ENCODE data around the gene HINT3.
"Not testable (repeated sequence)": the region's sequence is repeated elsewhere in the genome, so short reads cannot be mapped to it uniquely, and the experiment has no call there.

Gene HINT3

GRCh38 chr6:126017668-126018067 is 61.1 kb downstream of the HINT3 start:
- peaks cover 46% of the 10 kb centered on the region for H3K36me3 ChIP-seq (ENCODE audit: control insufficient read depth, insufficient read depth, low read length)
- H3K27me3 ChIP-seq (replicated peaks; ENCODE audit: control insufficient read depth, insufficient read depth, low read length, poor library complexity, severe bottlenecking): no peaks in the 10 kb centered on the region
- H3K4me1 ChIP-seq (ENCODE audit: control insufficient read depth, insufficient read depth, low read length, poor library complexity, severe bottlenecking): no peaks in the 10 kb centered on the region
- H3K9me3 ChIP-seq (ENCODE audit: control insufficient read depth, low read length): no peaks in the 10 kb centered on the region
- no peak overlapping the region for H3K27ac ChIP-seq (ENCODE audit: insufficient read depth, low read length, poor library complexity, severe bottlenecking)
- H3K4me3 ChIP-seq (ENCODE audit: insufficient read depth, low read depth, low read length, poor library complexity, severe bottlenecking): no peak overlapping the region
- DNase-seq: no peak

DNA sequence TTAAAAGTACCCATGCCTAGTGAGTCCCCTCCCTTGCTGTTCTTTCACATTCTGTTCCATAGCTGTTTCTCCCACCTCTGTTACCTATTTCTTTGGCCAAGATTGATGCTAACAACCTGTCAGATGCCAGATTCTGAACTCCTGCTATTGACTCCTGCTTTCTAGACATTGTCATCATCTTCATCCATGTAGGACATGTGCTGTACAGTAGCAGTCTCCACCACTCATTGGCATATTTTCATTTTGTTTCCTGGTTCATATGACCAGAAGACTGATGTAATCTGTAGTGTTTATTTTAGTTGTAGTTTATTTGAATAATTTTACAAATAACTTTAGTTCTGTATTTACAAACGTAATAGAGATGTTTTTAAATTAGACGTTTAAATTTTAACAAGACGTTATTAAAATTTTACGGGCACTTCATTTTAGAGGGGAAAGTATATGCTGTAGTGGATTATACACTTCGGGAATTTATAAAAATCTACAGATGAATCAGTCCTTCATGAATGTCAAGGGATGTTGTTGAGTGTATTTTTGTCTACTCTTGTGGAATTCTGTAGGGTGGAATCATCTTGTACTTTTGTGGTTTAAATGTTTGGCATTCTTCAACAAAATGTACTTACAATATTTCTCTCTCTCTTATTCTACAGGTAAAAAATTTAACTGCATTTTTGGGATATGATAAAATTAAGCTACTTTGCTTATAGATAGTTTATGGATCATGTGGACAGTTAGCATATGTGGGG is 63.9 kb downstream of the HINT3 start:
- H3K4me3 ChIP-seq (ENCODE audit: insufficient read depth, low read depth, low read length, poor library complexity, severe bottlenecking): no peak overlapping the region
- no peaks in the 10 kb centered on the region for H3K4me1 ChIP-seq (ENCODE audit: control insufficient read depth, insufficient read depth, low read length, poor library complexity, severe bottlenecking)
- H3K36me3 ChIP-seq (ENCODE audit: control insufficient read depth, insufficient read depth, low read length): peaks cover 31% of the 10 kb centered on the region
- H3K9me3 ChIP-seq (ENCODE audit: control insufficient read depth, low read length): no peaks in the 10 kb centered on the region
- no peaks in the 10 kb centered on the region for H3K27me3 ChIP-seq (replicated peaks; ENCODE audit: control insufficient read depth, insufficient read depth, low read length, poor library complexity, severe bottlenecking)
- DNase-seq: no peak
- no peak overlapping the region for H3K27ac ChIP-seq (ENCODE audit: insufficient read depth, low read length, poor library complexity, severe bottlenecking)

DNA sequence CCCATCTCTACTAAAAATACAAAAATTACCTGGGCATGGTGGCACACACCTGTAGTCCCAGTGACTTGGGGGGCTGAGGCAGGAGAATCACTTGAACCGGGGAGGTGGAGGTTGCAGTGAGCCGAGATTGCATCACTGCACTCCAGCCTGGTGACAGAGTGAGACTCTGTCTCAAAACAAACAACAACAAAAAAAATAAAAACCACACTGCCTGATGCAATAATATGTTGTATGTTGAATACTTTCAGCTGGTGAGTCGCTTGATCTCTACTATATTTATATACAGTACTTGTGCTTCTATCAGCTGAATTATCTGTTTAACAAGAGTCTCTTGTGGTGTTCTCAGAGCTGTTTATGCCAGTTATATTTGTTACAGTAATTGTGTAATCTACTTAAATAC is 66.9 kb downstream of the HINT3 start:
- not testable (repeated sequence) for H3K4me3 ChIP-seq (ENCODE audit: insufficient read depth, low read depth, low read length, poor library complexity, severe bottlenecking); H3K27me3 ChIP-seq (replicated peaks; ENCODE audit: control insufficient read depth, insufficient read depth, low read length, poor library complexity, severe bottlenecking); H3K4me1 ChIP-seq (ENCODE audit: control insufficient read depth, insufficient read depth, low read length, poor library complexity, severe bottlenecking); H3K27ac ChIP-seq (ENCODE audit: insufficient read depth, low read length, poor library complexity, severe bottlenecking); H3K9me3 ChIP-seq (ENCODE audit: control insufficient read depth, low read length); DNase-seq
- H3K36me3 ChIP-seq (ENCODE audit: control insufficient read depth, insufficient read depth, low read length): peaks cover 36% of the 10 kb centered on the region

DNA sequence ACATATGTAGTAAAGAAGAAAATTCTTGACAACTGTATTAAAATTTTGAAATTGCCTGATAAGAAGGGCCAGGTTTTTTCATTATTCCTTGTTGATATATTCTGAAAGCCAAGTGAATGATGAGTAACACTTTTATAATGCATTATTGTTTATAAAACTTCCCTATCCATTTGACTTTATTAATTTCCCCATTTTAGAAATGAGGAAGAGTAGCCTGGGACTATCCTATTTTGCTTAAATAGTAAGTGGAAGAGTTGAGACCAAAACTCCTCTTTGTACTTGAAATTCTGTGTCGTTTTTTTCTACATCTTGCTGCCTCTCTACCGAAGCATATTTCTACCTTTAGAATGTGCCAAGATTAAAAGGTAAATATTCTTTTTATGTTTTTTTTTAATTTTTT is 69.4 kb downstream of the HINT3 start:
- Histone ChIP-seq H3K36me3 (ENCODE audit: control insufficient read depth, insufficient read depth, low read length) (peaks cover 28% of the 10 kb centered on the region), H3K4me3 (ENCODE audit: insufficient read depth, low read depth, low read length, poor library complexity, severe bottlenecking) (no peak overlapping the region), H3K9me3 (ENCODE audit: control insufficient read depth, low read length) (no peaks in the 10 kb centered on the region), H3K27me3 (replicated peaks; ENCODE audit: control insufficient read depth, insufficient read depth, low read length, poor library complexity, severe bottlenecking) (no peaks in the 10 kb centered on the region), H3K27ac (ENCODE audit: insufficient read depth, low read length, poor library complexity, severe bottlenecking) (no peak overlapping the region), H3K4me1 (ENCODE audit: control insufficient read depth, insufficient read depth, low read length, poor library complexity, severe bottlenecking) (no peaks in the 10 kb centered on the region)
- DNase-seq: no peak

DNA sequence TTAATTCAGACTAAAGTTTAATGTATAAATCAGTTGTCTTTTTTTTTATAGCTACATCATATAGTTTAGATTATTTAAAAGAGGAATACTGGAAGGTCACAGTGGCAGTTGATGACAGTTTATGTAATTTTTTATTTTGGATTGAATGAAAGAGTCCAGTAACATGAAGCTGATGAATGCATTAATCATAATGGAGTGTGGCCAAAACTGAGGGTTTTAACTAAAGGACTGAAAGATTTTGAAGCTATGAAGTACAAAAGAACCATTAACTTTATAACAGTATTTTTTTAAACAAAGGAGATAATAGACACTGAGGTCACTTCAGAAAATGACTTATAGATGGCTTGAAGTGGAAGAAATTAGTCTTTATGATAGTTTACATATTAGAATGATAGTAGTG is 71.0 kb downstream of the HINT3 start:
- H3K9me3 ChIP-seq (ENCODE audit: control insufficient read depth, low read length): no peaks in the 10 kb centered on the region
- no peak overlapping the region for H3K4me3 ChIP-seq (ENCODE audit: insufficient read depth, low read depth, low read length, poor library complexity, severe bottlenecking)
- no peak overlapping the region for H3K27ac ChIP-seq (ENCODE audit: insufficient read depth, low read length, poor library complexity, severe bottlenecking)
- DNase-seq: no peak
- no peaks in the 10 kb centered on the region for H3K4me1 ChIP-seq (ENCODE audit: control insufficient read depth, insufficient read depth, low read length, poor library complexity, severe bottlenecking)
- H3K27me3 ChIP-seq (replicated peaks; ENCODE audit: control insufficient read depth, insufficient read depth, low read length, poor library complexity, severe bottlenecking): no peaks in the 10 kb centered on the region
- H3K36me3 ChIP-seq (ENCODE audit: control insufficient read depth, insufficient read depth, low read length): peaks cover 21% of the 10 kb centered on the region

Data from effector memory CD4-positive, alpha-beta T cell (primary cell).